Cardiac muscle cell (in vitro differentiated cells and primary cell): ENCODE data around the gene ADAMTSL2. TPM values are rescaled to one million over a fixed set of nuclear protein-coding genes. Genes with fewer than 3 reads are reported as not detected.

Experiments used
- DNase-seq, 2 donors: peaks; one replicate each; pipeline versions ENCODE4 v3.0.0 to v3.0.0-alpha.2; 2010 to 2017; ENCODE audit warnings: low read depth in 1 of 2, low spot score in 1 of 2
- H3K27ac ChIP-seq: fragments of 200-600 bp; sonication (generic); 2 replicates; pipeline ENCODE4 v1.5.1; 2016
- H3K27me3 ChIP-seq: fragments of 200-600 bp; sonication (generic); 2 replicates; pipeline ENCODE4 v1.6.0; 2016; ENCODE audit warnings: control low read depth
- H3K36me3 ChIP-seq: fragments of 200-600 bp; sonication (generic); 2 replicates; pipeline ENCODE4 v1.5.1; 2016; ENCODE audit warnings: control low read depth
- H3K4me1 ChIP-seq: fragments of 200-600 bp; sonication (generic); 2 replicates; pipeline ENCODE4 v1.8.1; 2017; ENCODE audit warnings: low read depth, mild to moderate bottlenecking, mixed run types
- H3K4me3 ChIP-seq: fragments of 200-600 bp; sonication (generic); 2 replicates; pipeline ENCODE4 v1.5.1; 2016; ENCODE audit warnings: mild to moderate bottlenecking
- H3K9me3 ChIP-seq: fragments of 200-600 bp; sonication (generic); 2 replicates; pipeline ENCODE4 v1.5.1; 2017; ENCODE audit warnings: low read depth, mild to moderate bottlenecking, control low read depth
- polyA plus RNA-seq: library from polyadenylated mRNA; unstranded; fragments of >200 nt; fragmentation: Nextera tagmentation; extraction: Ambion mirVana; gene quantifications from 2 replicates; pipeline ENCODE4 v1.2.1, GENCODE V29; 2016
- total RNA-seq: library from RNA; depleted of rRNA; stranded (reverse); fragments of >200 nt; gene quantifications from 2 replicates; pipeline ENCODE4 v1.2.3, GENCODE V29; 2016
- TF ChIP-seq, protein P1 (sequence below): IDR thresholded peaks from 2 replicates; pipeline ENCODE4 v1.5.1; 2012; ENCODE audit warnings: low read depth, mild to moderate bottlenecking, low read length

The ADAMTSL2 gene
- total and polyA plus RNA-seq, 2 experiments from 2014 or later, result 18.4 to 27.2 TPM

DNA sequence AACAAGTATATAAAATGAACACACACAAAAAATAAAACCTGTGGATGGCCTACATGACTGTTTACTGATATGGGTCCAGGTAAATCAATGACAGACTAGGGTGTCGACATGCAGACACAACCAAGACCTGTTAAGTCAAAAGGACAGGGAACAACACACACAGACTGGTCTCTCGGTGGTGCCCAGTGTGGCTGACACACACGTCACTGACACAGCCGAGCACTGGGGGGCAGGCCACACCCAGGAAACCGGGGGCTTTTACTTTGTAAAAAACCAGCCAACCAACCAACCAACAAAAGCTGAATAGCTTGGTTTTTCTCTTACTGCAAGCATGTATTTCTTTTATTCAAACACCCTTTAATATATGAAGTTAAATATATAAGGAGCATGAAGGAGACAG is 69.7 kb downstream of the ADAMTSL2 start:
- H3K9me3 ChIP-seq, result no peaks in the 10 kb centered on the region
- H3K36me3 ChIP-seq, result no peaks in the 10 kb centered on the region
- no peak overlapping the region for H3K27ac ChIP-seq
- no peaks in the 10 kb centered on the region for H3K4me1 ChIP-seq
- TF ChIP-seq, protein P1, sequence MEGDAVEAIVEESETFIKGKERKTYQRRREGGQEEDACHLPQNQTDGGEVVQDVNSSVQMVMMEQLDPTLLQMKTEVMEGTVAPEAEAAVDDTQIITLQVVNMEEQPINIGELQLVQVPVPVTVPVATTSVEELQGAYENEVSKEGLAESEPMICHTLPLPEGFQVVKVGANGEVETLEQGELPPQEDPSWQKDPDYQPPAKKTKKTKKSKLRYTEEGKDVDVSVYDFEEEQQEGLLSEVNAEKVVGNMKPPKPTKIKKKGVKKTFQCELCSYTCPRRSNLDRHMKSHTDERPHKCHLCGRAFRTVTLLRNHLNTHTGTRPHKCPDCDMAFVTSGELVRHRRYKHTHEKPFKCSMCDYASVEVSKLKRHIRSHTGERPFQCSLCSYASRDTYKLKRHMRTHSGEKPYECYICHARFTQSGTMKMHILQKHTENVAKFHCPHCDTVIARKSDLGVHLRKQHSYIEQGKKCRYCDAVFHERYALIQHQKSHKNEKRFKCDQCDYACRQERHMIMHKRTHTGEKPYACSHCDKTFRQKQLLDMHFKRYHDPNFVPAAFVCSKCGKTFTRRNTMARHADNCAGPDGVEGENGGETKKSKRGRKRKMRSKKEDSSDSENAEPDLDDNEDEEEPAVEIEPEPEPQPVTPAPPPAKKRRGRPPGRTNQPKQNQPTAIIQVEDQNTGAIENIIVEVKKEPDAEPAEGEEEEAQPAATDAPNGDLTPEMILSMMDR, result no peak
- DNase-seq, result peak; percentile 29 to 60
- H3K27me3 ChIP-seq, result peaks cover 24% of the 10 kb centered on the region
- no peak overlapping the region for H3K4me3 ChIP-seq

DNA sequence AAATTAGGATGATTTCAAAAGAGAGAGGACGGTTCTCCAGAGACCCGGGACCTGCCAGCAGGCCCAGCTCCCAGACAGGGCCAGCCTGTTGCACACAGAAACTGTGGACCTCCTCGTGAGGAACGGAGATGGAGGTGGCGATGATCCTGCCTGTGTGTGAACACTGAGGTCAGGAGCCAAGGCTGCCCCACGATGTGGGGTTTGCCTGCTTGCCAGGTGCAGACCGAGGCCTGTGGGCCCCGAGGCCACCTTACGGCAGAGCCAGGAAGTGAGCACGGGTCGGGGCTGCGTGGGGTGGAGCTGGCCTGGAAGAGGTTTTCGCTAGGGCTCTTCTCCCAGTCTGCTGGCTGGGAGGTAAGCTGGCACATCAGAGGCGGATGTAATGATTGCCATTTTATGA is 70.4 kb downstream of the ADAMTSL2 start:
- DNase-seq, result no peak
- Histone ChIP-seq H3K27ac (no peak overlapping the region), H3K36me3 (no peaks in the 10 kb centered on the region), H3K27me3 (peaks cover 29% of the 10 kb centered on the region), H3K9me3 (no peaks in the 10 kb centered on the region), H3K4me3 (no peak overlapping the region), H3K4me1 (no peaks in the 10 kb centered on the region)
- TF ChIP-seq, protein P1, result no peak

DNA sequence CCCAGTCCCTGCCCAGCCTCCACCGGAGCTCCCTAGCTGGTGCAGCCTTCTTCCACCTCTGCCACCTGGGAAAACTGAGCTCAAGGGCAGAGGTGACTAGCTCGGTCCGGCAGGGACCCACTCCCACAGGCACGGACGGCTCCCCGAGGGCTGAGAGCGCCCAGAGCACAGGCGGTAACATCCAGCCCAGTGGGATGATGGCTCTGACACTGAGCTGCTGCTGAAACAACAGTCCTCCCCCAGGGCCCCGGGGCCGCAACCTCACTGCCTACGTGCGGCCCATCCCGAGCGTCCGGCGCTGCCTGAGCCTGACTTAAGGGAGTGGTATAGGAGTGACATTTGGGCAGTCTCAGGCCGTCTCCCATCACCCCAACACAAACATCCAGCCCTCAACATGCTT is 70.9 kb downstream of the ADAMTSL2 start:
- H3K27me3 ChIP-seq, result peaks cover 30% of the 10 kb centered on the region
- DNase-seq, result no peak
- TF ChIP-seq, protein P1, result no peak
- no peaks in the 10 kb centered on the region for H3K4me1 ChIP-seq
- H3K9me3 ChIP-seq, result no peaks in the 10 kb centered on the region
- no peak overlapping the region for H3K4me3 ChIP-seq
- no peaks in the 10 kb centered on the region for H3K36me3 ChIP-seq
- H3K27ac ChIP-seq, result no peak overlapping the region

DNA sequence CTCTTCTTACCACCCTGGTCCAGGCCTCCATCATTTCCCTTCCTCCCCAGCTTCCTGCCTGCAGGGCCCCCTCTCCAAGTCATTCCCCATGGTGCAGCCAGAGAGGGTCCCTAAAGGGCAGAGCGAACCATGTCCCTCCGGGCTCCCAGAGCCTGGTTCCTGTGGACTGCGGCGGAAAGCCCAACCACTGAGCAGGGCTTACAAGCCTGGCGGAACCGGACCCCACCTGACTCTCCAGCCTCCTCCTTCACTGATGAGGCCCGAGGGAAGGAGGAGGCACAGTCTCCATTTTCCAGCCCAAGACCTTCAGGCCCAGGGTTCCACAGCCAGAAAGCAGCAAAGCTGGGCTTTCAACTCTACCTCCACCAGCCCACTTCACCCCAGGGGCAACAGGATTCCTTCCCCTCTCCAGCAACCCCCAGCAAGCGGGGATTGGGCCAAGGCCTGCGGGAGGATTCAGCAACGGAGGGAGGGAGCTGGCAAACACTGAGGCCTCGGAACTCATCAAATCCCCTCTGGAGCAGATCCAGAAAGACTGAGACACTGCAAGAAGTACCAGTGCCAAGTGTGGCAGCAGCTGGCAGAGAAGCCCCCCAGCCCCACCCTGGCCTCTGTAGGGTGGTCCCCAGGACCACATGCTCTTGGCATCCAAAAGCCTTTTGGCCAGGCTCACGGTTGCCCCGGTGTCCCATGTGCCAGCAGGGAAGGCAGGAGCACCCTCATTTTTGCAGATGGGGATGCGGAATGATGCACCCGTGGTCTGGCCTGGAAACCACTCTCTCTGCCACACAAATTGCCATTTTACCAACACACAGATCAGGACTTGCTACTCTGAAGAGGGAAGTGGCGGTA is 71.6 kb downstream of the ADAMTSL2 start:
- TF ChIP-seq, protein P1, result no peak
- no peaks in the 10 kb centered on the region for H3K36me3 ChIP-seq
- H3K4me3 ChIP-seq, result no peak overlapping the region
- DNase-seq, result no peak
- H3K9me3 ChIP-seq, result no peaks in the 10 kb centered on the region
- no peak overlapping the region for H3K27ac ChIP-seq
- H3K4me1 ChIP-seq, result no peaks in the 10 kb centered on the region
- H3K27me3 ChIP-seq, result peaks cover 33% of the 10 kb centered on the region

DNA sequence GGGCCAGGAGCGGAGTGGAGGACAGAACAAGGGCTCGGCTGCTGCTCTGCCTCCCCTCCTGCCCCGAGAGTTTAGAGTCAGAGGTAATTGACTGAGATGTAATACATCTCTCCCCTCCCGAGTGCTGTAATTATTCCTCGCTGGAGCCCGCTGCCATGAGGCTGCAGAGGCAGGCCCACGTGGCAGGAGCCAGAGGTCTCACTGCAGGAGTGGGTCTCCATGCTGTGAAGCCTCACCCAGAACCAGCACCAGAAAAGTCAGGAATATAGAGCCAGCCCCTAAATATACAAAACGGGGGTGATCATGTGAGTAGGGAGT is 72.2 kb downstream of the ADAMTSL2 start:
- Histone ChIP-seq H3K4me3 (no peak overlapping the region), H3K9me3 (no peaks in the 10 kb centered on the region), H3K27me3 (peaks cover 33% of the 10 kb centered on the region), H3K36me3 (no peaks in the 10 kb centered on the region), H3K27ac (no peak overlapping the region), H3K4me1 (no peaks in the 10 kb centered on the region)
- DNase-seq, result no peak
- TF ChIP-seq, protein P1, result no peak
